ENCODE measurements around the gene ANKRD44.

The ANKRD44 gene

GRCh38 chr2:196967116-196967515, 343.5 kb downstream of the ANKRD44 start:
- Histone ChIP-seq H3K4me3 (peak overlapping the region; percentile 45), H3K27ac (no peak overlapping the region)
- no peak for TF ChIP-seq CTCF (IDR thresholded peaks at IDR 0.05)
- no peak for DNase-seq (ENCODE audit: low spot score)

GRCh38 chr2:196966061-196966460, 344.5 kb downstream of the ANKRD44 start:
- TF ChIP-seq CTCF (IDR thresholded peaks at IDR 0.05) = no peak
- Histone ChIP-seq H3K27ac (no peak overlapping the region), H3K4me3 (no peak overlapping the region)
- no peak for DNase-seq (ENCODE audit: low spot score)

- no peak overlapping the region for H3K27ac ChIP-seq
- no peak for TF ChIP-seq CTCF (IDR thresholded peaks at IDR 0.05)
- no peak for DNase-seq (ENCODE audit: low spot score)
Observed at GRCh38 chr2:196965651-196966050, 344.9 kb downstream of the ANKRD44 start.

GRCh38 chr2:196963961-196964360, 346.6 kb downstream of the ANKRD44 start:
- Histone ChIP-seq H3K27ac (no peak overlapping the region), H3K4me3 (no peak overlapping the region)
- DNase-seq (ENCODE audit: low spot score) = no peak
- no peak for TF ChIP-seq CTCF (IDR thresholded peaks at IDR 0.05)

More at GRCh38 chr2:196965651-196966050, 344.9 kb downstream of the ANKRD44 start:
- no peak overlapping the region for H3K4me3 ChIP-seq

- no peak overlapping the region for H3K27ac ChIP-seq
- DNase-seq (ENCODE audit: low spot score) = no peak
- H3K4me3 ChIP-seq = no peak overlapping the region
- TF ChIP-seq CTCF (IDR thresholded peaks at IDR 0.05) = no peak
Observed at GRCh38 chr2:196963043-196963442, 347.5 kb downstream of the ANKRD44 start.

- TF ChIP-seq CTCF (IDR thresholded peaks at IDR 0.05) = no peak
- no peak overlapping the region for H3K27ac ChIP-seq
Observed at GRCh38 chr2:196962325-196962724, 348.3 kb downstream of the ANKRD44 start.

GRCh38 chr2:196961889-196962288, 348.7 kb downstream of the ANKRD44 start:
- no peak for DNase-seq (ENCODE audit: low spot score)
- no peak for TF ChIP-seq CTCF (IDR thresholded peaks at IDR 0.05)
- no peak overlapping the region for H3K27ac ChIP-seq
- H3K4me3 ChIP-seq = no peak overlapping the region

More at GRCh38 chr2:196962325-196962724, 348.3 kb downstream of the ANKRD44 start:
- H3K4me3 ChIP-seq = no peak overlapping the region
- DNase-seq (ENCODE audit: low spot score) = no peak

Data from coronary artery (tissue), 2 donors.